GM19395 (cell line): ENCODE data around the gene RNASE8.
"Not testable (repeated sequence)": the region's sequence is repeated elsewhere in the genome, so short reads cannot be mapped to it uniquely, and the experiment has no call there.

Experiments used
- ATAC-seq: cut with Tn5 transposase; IDR thresholded peaks from one replicate; pipeline ENCODE4 v1.9.1; 2021; ENCODE audit warnings: mild to moderate bottlenecking, moderate library complexity; ENCODE audit not compliant: unreplicated experiment

RNASE8 gene

GRCh38 chr14:21029917-21030316 is 27.7 kb upstream of the RNASE8 start, which contains the start of gene TPPP2:
Gene TPPP2 (plus strand): TSS chr14:21030217. CDS start chr14:21030582, 365 bp downstream.
- no peak for ATAC-seq

GRCh38 chr14:21030531-21030930 is 27.1 kb upstream of the RNASE8 start:
- ATAC-seq: no peak

- no peak for ATAC-seq
These were observed 25.1 kb upstream of the RNASE8 start for GRCh38 chr14:21032326-21033132.

GRCh38 chr14:21033133-21033698 is 24.4 kb upstream of the RNASE8 start:
- no peak for ATAC-seq

- ATAC-seq: no peak
These were observed 22.9 kb upstream of the RNASE8 start, which contains the start of gene RNASE13 for GRCh38 chr14:21034707-21035106. Gene RNASE13 (minus strand): TSS chr14:21034807. CDS start chr14:21034288, 519 bp downstream.

- ATAC-seq: no peak
These were observed 20.9 kb upstream of the RNASE8 start for GRCh38 chr14:21036751-21037150.

GRCh38 chr14:21037156-21037555 is 20.5 kb upstream of the RNASE8 start:
- no peak for ATAC-seq

- ATAC-seq: no peak
These were observed 18.9 kb upstream of the RNASE8 start for GRCh38 chr14:21038441-21039422.

- ATAC-seq: no peak
These were observed 17.8 kb upstream of the RNASE8 start for GRCh38 chr14:21039585-21040369.

GRCh38 chr14:21040370-21040925 is 17.2 kb upstream of the RNASE8 start:
- no peak for ATAC-seq

GRCh38 chr14:21040941-21041340 is 16.7 kb upstream of the RNASE8 start:
- not testable (repeated sequence) for ATAC-seq

GRCh38 chr14:21041676-21042433 is 15.8 kb upstream of the RNASE8 start, which contains the start of gene RNASE7:
Gene RNASE7 (plus strand): TSS chr14:21042362. CDS start chr14:21042993, 631 bp downstream.
- no peak for ATAC-seq

GRCh38 chr14:21042918-21043317 is 14.7 kb upstream of the RNASE8 start:
- no peak for ATAC-seq

GRCh38 chr14:21043387-21043973 is 14.1 kb upstream of the RNASE8 start:
- ATAC-seq: no peak

- no peak for ATAC-seq
These were observed 13.5 kb upstream of the RNASE8 start for GRCh38 chr14:21043974-21044618.

- ATAC-seq: no peak
These were observed 10.2 kb upstream of the RNASE8 start for GRCh38 chr14:21047378-21047781.

- no peak for ATAC-seq
These were observed 9.0 kb upstream of the RNASE8 start for GRCh38 chr14:21048638-21049037.

GRCh38 chr14:21049271-21049673 is 8.3 kb upstream of the RNASE8 start:
- ATAC-seq: no peak
